HCT116 (cell line): ENCODE measurements around the gene TSC22D1. TPM values are rescaled to one million over a fixed set of nuclear protein-coding genes. Genes with fewer than 3 reads are reported as not detected.

Source experiments
- ATAC-seq: fragments of 200-7000 bp; cut with Tn5 transposase; 2 replicates; pipeline ENCODE4 v1.9.1; 2020; ENCODE audit warnings: mild to moderate bottlenecking, moderate library complexity
- BruUV-seq: library from RNA; stranded (reverse); fragments of 400-500 nt; replicated peaks from 2 replicates; lab custom pipeline; 2021; lab: Mats Ljungman, UMichigan
- CTCF ChIA-PET: fragments of 300-600 bp; sonication (Branson Sonifier 250); formaldehyde crosslinking; loops from one replicate; lab custom pipeline; 2021; ENCODE audit warnings: antibody characterized with exemption; lab: Charles Lee
- POLR2A ChIA-PET: fragments of 300-600, 350-600 bp; sonication (Branson Sonifier 250); formaldehyde crosslinking; loops from one replicate; lab custom pipeline; 2021; ENCODE audit warnings: antibody characterized with exemption; lab: Charles Lee
- RAD21 ChIA-PET, 2 experiments: fragments of 300-600 bp; sonication (Branson Sonifier 250); formaldehyde crosslinking; loops; one replicate each; lab custom pipeline; 2023; ENCODE audit warnings: low total read pairs in 2 of 2; ENCODE audit not compliant: uncharacterized antibody in 2 of 2, unreplicated experiment in 2 of 2, low non-redundant PET in 1 of 2; lab: Charles Lee
- DNase-seq: peaks from one replicate; pipeline ENCODE4 v3.0.0-alpha.2; 2010; ENCODE audit warnings: low read depth, low spot score
- H2AFZ ChIP-seq: fragments of 200-600 bp; shearing (Covaris generic), sonication (generic); 2 replicates; pipeline ENCODE4 v1.6.1; 2017; ENCODE audit warnings: low read depth, mixed run types, mixed read lengths, antibody characterized with exemption, low read length; ENCODE audit not compliant: poor library complexity, severe bottlenecking
- H3K27ac ChIP-seq: 2 replicates; pipeline ENCODE4 v1.5.1; 2012; ENCODE audit warnings: low read depth, low read length
- H3K27me3 ChIP-seq: fragments of 200-600 bp; sonication (generic); 2 replicates; pipeline ENCODE4 v1.6.1; 2016; ENCODE audit warnings: mixed run types, low read length, mixed read lengths; ENCODE audit not compliant: insufficient read depth
- H3K36me3 ChIP-seq, 2 experiments: fragments of 200-500 bp in 1 of 2; fragments of 200-600 bp in 1 of 2; sonication (Bioruptor generic) in 1 of 2; sonication (generic) in 1 of 2; 2 replicates each; pipeline versions ENCODE4 v1.5.1 to v1.6.1; 2014 to 2016; ENCODE audit warnings: low read length in 2 of 2, inconsistent platforms in 1 of 2, mixed read lengths in 1 of 2, mixed run types in 1 of 2; ENCODE audit not compliant: insufficient read depth in 2 of 2, control insufficient read depth in 1 of 2
- H3K4me1 ChIP-seq, 2 experiments: fragments of 200-600 bp in 1 of 2; sonication (generic) in 1 of 2; 2 replicates each; pipeline versions ENCODE4 v1.5.1 to v1.6.1; 2012 to 2017; ENCODE audit warnings: low read length in 2 of 2, inconsistent platforms in 1 of 2, mild to moderate bottlenecking in 1 of 2, mixed read lengths in 1 of 2, mixed run types in 1 of 2, moderate library complexity in 1 of 2; ENCODE audit not compliant: insufficient read depth in 2 of 2, control insufficient read depth in 1 of 2
- H3K4me2 ChIP-seq: fragments of 200-600 bp; sonication (generic); 2 replicates; pipeline ENCODE4 v1.6.1; 2017; ENCODE audit warnings: mixed run types, low read length, mixed read lengths
- H3K4me3 ChIP-seq, 2 experiments: fragments of 200-600 bp in 1 of 2; sonication (generic) in 1 of 2; replicated peaks in 1 of 2; 2 replicates each; pipeline ENCODE4 v1.5.1; 2011 to 2016; ENCODE audit warnings: low read length in 2 of 2, control low read depth in 1 of 2, low read depth in 1 of 2, mild to moderate bottlenecking in 1 of 2, mixed read lengths in 1 of 2, mixed run types in 1 of 2
- H3K79me2 ChIP-seq: fragments of 200-600 bp; sonication (generic); 2 replicates; pipeline ENCODE4 v1.6.1; 2017; ENCODE audit warnings: mild to moderate bottlenecking, mixed run types, low read length, moderate library complexity, mixed read lengths; ENCODE audit not compliant: insufficient read depth
- H3K9ac ChIP-seq: fragments of 200-600 bp; sonication (generic); 2 replicates; pipeline ENCODE4 v1.6.1; 2016; ENCODE audit warnings: low read length, mixed read lengths
- H3K9me2 ChIP-seq: fragments of 200-600 bp; sonication (generic), shearing (Covaris generic); 2 replicates; pipeline ENCODE4 v1.6.1; 2017; ENCODE audit warnings: mixed run types, mild to moderate bottlenecking, moderate library complexity; ENCODE audit not compliant: insufficient read depth
- H3K9me3 ChIP-seq, 2 experiments: fragments of 200-500 bp in 1 of 2; fragments of 200-600 bp in 1 of 2; sonication (Bioruptor generic) in 1 of 2; sonication (generic) in 1 of 2; 2 replicates each; pipeline ENCODE4 v1.6.1; 2014 to 2017; ENCODE audit warnings: low read length in 2 of 2, mixed read lengths in 2 of 2, inconsistent platforms in 1 of 2, low read depth in 1 of 2, mild to moderate bottlenecking in 1 of 2, mixed run types in 1 of 2, moderate library complexity in 1 of 2; ENCODE audit not compliant: control insufficient read depth in 1 of 2, insufficient read depth in 1 of 2
- H4K20me1 ChIP-seq: fragments of 200-600 bp; sonication (generic), shearing (Covaris generic); 2 replicates; pipeline ENCODE4 v1.6.1; 2017; ENCODE audit warnings: mixed run types, mild to moderate bottlenecking, moderate library complexity; ENCODE audit not compliant: insufficient read depth
- CBX3 ChIP-seq: IDR thresholded peaks from 2 replicates; pipeline ENCODE4 v1.6.1; 2012; ENCODE audit warnings: low read depth
- CEBPB ChIP-seq: IDR thresholded peaks from 2 replicates; pipeline ENCODE4 v1.6.1; 2012; ENCODE audit warnings: low read depth
- EGR1 ChIP-seq: IDR thresholded peaks from 2 replicates; pipeline ENCODE4 v1.6.1; 2012; ENCODE audit warnings: low read depth
- ELF1 ChIP-seq: IDR thresholded peaks from 2 replicates; pipeline ENCODE4 v1.6.1; 2012; ENCODE audit warnings: low read depth, borderline replicate concordance
- EZH2phosphoT487 ChIP-seq: fragments of 200-600 bp; IDR thresholded peaks from 2 replicates; pipeline ENCODE4 v1.6.1; 2018; ENCODE audit warnings: antibody characterized with exemption, borderline replicate concordance
- JUND ChIP-seq: IDR thresholded peaks from 2 replicates; pipeline ENCODE4 v1.6.1; 2012
- MAX ChIP-seq: IDR thresholded peaks from 2 replicates; pipeline ENCODE4 v1.6.1; 2012
- POLR2A ChIP-seq: IDR thresholded peaks from 2 replicates; pipeline ENCODE4 v1.7.0; 2011; ENCODE audit warnings: borderline replicate concordance; ENCODE audit not compliant: insufficient read depth, insufficient read length; ENCODE audit errors: extremely low read depth
- POLR2AphosphoS5 ChIP-seq: IDR thresholded peaks from 2 replicates; pipeline ENCODE4 v1.6.1; 2011; ENCODE audit warnings: mild to moderate bottlenecking, low read depth, low read length, moderate library complexity
- RAD21 ChIP-seq: IDR thresholded peaks from 2 replicates; pipeline ENCODE4 v1.6.1; 2012; ENCODE audit warnings: low read depth, mild to moderate bottlenecking
- REST ChIP-seq: IDR thresholded peaks from 2 replicates; pipeline ENCODE4 v1.6.1; 2012; ENCODE audit warnings: low read depth
- SP1 ChIP-seq: IDR thresholded peaks from 2 replicates; pipeline ENCODE4 v1.6.1; 2012; ENCODE audit warnings: low read depth
- SRF ChIP-seq: IDR thresholded peaks from 2 replicates; pipeline ENCODE4 v1.6.1; 2012; ENCODE audit warnings: low read depth
- TCF7L2 ChIP-seq: IDR thresholded peaks from 2 replicates; pipeline ENCODE4 v1.7.0; 2011; ENCODE audit warnings: borderline replicate concordance, inconsistent platforms; ENCODE audit not compliant: insufficient read depth, insufficient read length; ENCODE audit errors: extremely low read depth
- YY1 ChIP-seq: IDR thresholded peaks from 2 replicates; pipeline ENCODE4 v1.6.1; 2011; ENCODE audit warnings: low read length, low read depth, moderate library complexity, mild to moderate bottlenecking; ENCODE audit not compliant: insufficient replicate concordance; ENCODE audit errors: extremely low read depth
- ZBTB33 ChIP-seq: IDR thresholded peaks from 2 replicates; pipeline ENCODE4 v1.6.1; 2011; ENCODE audit warnings: mild to moderate bottlenecking, low read length, moderate library complexity; ENCODE audit not compliant: insufficient replicate concordance; ENCODE audit errors: extremely low read depth
- ZFX ChIP-seq: fragments of 450-650 bp; IDR thresholded peaks from 2 replicates; pipeline ENCODE4 v1.6.1; 2017
- ZNF274 ChIP-seq: fragments of 200-500 bp; sonication (Bioruptor generic); IDR thresholded peaks from 2 replicates; pipeline ENCODE4 v1.6.1; 2014; ENCODE audit warnings: mild to moderate bottlenecking, low read depth, low read length, inconsistent platforms
- intact Hi-C: fragments of 100-400 bp; cut with micrococcal nuclease; formaldehyde crosslinking; loops from 2 replicates; pipeline ENCODE4 v1.10.0; 2022
- total RNA-seq: library from RNA; stranded (reverse); gene quantifications from one replicate; pipeline ENCODE4 v1.2.1, GENCODE V29; 2021; ENCODE audit not compliant: unreplicated experiment
- TF ChIP-seq, protein P1 (sequence below), 3 experiments: fragments of 200-600 bp in 1 of 3; sonication (generic) in 1 of 3; IDR thresholded peaks in 2 of 3; conservative IDR thresholded peaks in 1 of 3; 2 replicates each; pipeline ENCODE4 v1.5.1; 2012 to 2017; ENCODE audit warnings: low read depth in 2 of 3, low read length in 2 of 3, antibody characterized with exemption in 1 of 3, borderline replicate concordance in 1 of 3, control low read depth in 1 of 3, mild to moderate bottlenecking in 1 of 3, mixed read lengths in 1 of 3, mixed run types in 1 of 3, moderate library complexity in 1 of 3; ENCODE audit not compliant: insufficient read depth in 1 of 3
- TF ChIP-seq, protein P2 (sequence below): IDR thresholded peaks from 2 replicates; pipeline ENCODE4 v1.6.1; 2012

The TSC22D1 gene
- total RNA-seq, 1 experiment from 2014 or later, result 268 TPM

- TF ChIP-seq, protein P1, sequence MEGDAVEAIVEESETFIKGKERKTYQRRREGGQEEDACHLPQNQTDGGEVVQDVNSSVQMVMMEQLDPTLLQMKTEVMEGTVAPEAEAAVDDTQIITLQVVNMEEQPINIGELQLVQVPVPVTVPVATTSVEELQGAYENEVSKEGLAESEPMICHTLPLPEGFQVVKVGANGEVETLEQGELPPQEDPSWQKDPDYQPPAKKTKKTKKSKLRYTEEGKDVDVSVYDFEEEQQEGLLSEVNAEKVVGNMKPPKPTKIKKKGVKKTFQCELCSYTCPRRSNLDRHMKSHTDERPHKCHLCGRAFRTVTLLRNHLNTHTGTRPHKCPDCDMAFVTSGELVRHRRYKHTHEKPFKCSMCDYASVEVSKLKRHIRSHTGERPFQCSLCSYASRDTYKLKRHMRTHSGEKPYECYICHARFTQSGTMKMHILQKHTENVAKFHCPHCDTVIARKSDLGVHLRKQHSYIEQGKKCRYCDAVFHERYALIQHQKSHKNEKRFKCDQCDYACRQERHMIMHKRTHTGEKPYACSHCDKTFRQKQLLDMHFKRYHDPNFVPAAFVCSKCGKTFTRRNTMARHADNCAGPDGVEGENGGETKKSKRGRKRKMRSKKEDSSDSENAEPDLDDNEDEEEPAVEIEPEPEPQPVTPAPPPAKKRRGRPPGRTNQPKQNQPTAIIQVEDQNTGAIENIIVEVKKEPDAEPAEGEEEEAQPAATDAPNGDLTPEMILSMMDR (IDR thresholded peaks at IDR 0.05 in 2 of 3, conservative IDR thresholded peaks at IDR 0.05 in 1 of 3; ENCODE audit: borderline replicate concordance in 1 of 3, insufficient read depth in 1 of 3, low read depth in 2 of 3, low read length in 2 of 3), result no peak
- TF ChIP-seq EZH2phosphoT487 (no peak), ZBTB33 (no peak), CBX3 (no peak), ELF1 (no peak), EGR1 (no peak), MAX (no peak), SRF (no peak), ZFX (no peak), POLR2A (no peak), REST (no peak), JUND (no peak), TCF7L2 (no peak), CEBPB (no peak), SP1 (no peak), RAD21 (no peak), YY1 (no peak), POLR2AphosphoS5 (no peak), ZNF274 (no peak)
- TF ChIP-seq, protein P2, sequence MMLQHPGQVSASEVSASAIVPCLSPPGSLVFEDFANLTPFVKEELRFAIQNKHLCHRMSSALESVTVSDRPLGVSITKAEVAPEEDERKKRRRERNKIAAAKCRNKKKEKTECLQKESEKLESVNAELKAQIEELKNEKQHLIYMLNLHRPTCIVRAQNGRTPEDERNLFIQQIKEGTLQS, result no peak
- Histone ChIP-seq H3K27me3 (no peaks in the 10 kb centered on the region), H3K4me3 (no peak overlapping the region), H4K20me1 (no peaks in the 10 kb centered on the region), H3K4me1 (peaks cover 0 to 9% of the 10 kb centered on the region in 2 experiments; a peak in 2 of 4 replicates), H3K36me3 (no peaks in the 10 kb centered on the region), H3K9ac (no peak overlapping the region), H3K9me3 (no peaks in the 10 kb centered on the region), H3K9me2 (no peaks in the 10 kb centered on the region), H3K4me2 (no peak overlapping the region), H3K27ac (no peak overlapping the region), H3K79me2 (no peaks in the 10 kb centered on the region), H2AFZ (no peak overlapping the region)
- ChIA-PET RAD21 (no interaction called here), POLR2A (interaction anchor here (1.2 to 2.1 kb wide), 2 partner anchors 11 to 13 kb away, joined by 6 to 13 read pairs; no protein-coding TSS in a partner anchor), CTCF (interaction anchor here (1.1 to 1.2 kb wide), 2 partner anchors 23 to 540 kb away, joined by 3 to 6 read pairs; no protein-coding TSS in a partner anchor)
- no TSS peak for BruUV-seq
- intact Hi-C loops, result no loop called here
- ATAC-seq (no peak), DNase-seq (no peak)
These were observed 128.3 kb downstream of the TSC22D1 start for GRCh38 chr13:44447783-44448321.
